Stimulated activated CD4-positive, alpha-beta T cell treated with anti-CD3 and anti-CD28 coated beads, Interleukin-1b, Interleukin-23, amount 100 ng/mL, for 48 hours (primary cell): Measurements from ENCODE around the gene TDRD6.
A peak's percentile ranks its signal among the peaks of the same experiment; 100 is the strongest.
"Not testable (repeated sequence)": the region's sequence is repeated elsewhere in the genome, so short reads cannot be mapped to it uniquely, and the experiment has no call there.

Source experiments
- DNase-seq: peaks from one replicate; pipeline ENCODE4 v3.0.0-alpha.2; 2020

TDRD6 gene, protein sequence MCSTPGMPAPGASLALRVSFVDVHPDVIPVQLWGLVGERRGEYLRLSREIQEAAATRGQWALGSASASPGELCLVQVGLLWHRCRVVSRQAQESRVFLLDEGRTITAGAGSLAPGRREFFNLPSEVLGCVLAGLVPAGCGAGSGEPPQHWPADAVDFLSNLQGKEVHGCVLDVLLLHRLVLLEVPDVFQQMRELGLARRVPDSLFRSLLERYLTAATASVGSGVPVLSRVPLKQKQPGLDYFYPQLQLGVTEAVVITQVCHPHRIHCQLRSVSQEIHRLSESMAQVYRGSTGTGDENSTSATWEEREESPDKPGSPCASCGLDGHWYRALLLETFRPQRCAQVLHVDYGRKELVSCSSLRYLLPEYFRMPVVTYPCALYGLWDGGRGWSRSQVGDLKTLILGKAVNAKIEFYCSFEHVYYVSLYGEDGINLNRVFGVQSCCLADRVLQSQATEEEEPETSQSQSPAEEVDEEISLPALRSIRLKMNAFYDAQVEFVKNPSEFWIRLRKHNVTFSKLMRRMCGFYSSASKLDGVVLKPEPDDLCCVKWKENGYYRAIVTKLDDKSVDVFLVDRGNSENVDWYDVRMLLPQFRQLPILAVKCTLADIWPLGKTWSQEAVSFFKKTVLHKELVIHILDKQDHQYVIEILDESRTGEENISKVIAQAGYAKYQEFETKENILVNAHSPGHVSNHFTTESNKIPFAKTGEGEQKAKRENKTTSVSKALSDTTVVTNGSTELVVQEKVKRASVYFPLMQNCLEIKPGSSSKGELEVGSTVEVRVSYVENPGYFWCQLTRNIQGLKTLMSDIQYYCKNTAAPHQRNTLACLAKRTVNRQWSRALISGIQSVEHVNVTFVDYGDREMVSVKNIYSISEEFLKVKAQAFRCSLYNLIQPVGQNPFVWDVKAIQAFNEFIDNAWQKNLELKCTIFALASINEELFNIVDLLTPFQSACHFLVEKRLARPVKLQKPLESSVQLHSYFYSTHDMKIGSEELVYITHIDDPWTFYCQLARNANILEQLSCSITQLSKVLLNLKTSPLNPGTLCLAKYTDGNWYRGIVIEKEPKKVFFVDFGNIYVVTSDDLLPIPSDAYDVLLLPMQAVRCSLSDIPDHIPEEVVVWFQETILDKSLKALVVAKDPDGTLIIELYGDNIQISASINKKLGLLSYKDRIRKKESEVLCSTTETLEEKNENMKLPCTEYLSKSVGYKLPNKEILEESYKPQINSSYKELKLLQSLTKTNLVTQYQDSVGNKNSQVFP (N-terminal part only)

GRCh38 chr6:46687619-46688097 is at the start of gene TDRD6:
Gene TDRD6 (plus strand): TSS chr6:46687885. CDS start chr6:46688129, 244 bp downstream.
- no peak for DNase-seq

GRCh38 chr6:46637933-46638332 is 49.8 kb upstream of the TDRD6 start:
- DNase-seq = no peak

GRCh38 chr6:46638650-46639049 is 49.0 kb upstream of the TDRD6 start:
- DNase-seq = no peak

- DNase-seq = peak; percentile 5
Observed at GRCh38 chr6:46642928-46643751, 44.5 kb upstream of the TDRD6 start.

- no peak for DNase-seq
Observed at GRCh38 chr6:46645265-46645664, 42.4 kb upstream of the TDRD6 start.

DNA sequence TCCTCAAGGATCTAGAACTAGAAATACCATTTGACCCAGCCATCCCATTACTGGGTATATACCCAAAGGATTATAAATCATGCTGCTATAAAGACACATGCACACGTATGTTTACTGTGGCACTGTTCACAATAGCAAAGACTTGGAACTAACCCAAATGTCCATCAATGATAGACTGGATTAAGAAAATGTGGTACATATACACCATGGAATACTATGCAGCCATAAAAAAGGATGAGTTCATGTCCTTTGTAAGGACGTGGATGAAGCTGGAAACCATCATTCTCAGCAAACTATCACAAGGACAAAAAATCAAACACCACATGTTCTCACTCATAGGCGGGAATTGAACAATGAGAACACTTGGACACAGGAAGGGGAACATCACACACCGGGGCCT is 39.6 kb upstream of the TDRD6 start:
- DNase-seq = not testable (repeated sequence)

GRCh38 chr6:46648869-46649492 is 38.7 kb upstream of the TDRD6 start:
- DNase-seq = no peak

- no peak for DNase-seq
Observed at GRCh38 chr6:46651006-46651405, 36.7 kb upstream of the TDRD6 start.

DNA sequence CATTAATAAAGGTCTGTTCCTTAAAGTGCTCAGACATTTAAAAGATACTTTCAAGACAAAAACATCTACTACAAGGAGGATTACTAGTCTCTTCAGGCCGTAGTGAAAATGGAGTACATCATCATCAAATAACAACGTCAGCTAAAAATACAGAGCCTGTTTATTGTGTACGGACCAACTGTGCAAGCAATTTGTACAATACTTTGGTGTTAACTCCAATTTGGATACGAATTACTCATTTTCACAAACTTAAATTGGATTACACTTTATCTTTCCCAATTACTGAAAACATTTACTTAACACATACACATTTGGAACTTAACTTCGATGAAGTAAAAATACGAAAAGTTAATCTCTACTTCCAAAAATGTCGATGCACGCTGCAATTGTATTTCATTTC is 35.9 kb upstream of the TDRD6 start:
- DNase-seq = no peak

GRCh38 chr6:46652232-46652602 is 35.5 kb upstream of the TDRD6 start:
- DNase-seq = no peak

- peak; percentile 81 for DNase-seq
Observed at GRCh38 chr6:46652603-46653438, 34.9 kb upstream of the TDRD6 start, which contains the start of the genes CYP39A1 and SLC25A27. Gene CYP39A1 (minus strand): TSS chr6:46652818. CDS start chr6:46652582, 236 bp downstream. Gene SLC25A27 (plus strand): TSS chr6:46652975. CDS start chr6:46653193, 218 bp downstream.

GRCh38 chr6:46653439-46654195 is 34.1 kb upstream of the TDRD6 start:
- no peak for DNase-seq

- no peak for DNase-seq
Observed at GRCh38 chr6:46655803-46656202, 31.9 kb upstream of the TDRD6 start.

DNA sequence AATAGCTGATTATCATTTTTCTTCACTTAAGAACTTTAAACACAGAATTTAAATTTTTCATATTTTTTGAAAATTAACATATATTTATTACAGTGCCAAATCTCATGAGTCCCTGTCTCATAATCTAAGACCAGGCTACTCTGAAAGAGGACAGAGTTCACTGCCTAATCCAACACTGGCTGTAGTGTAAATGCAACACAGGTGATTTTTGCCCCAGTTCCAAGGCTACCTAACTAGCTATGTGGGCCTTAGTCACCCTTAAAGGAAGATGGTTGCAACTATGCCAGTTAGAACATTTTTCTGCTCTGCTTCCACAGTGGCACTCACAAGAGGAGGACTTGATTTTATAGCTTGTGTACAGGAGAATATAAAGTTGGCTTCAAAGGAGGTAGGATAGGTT is 30.0 kb upstream of the TDRD6 start:
- no peak for DNase-seq

DNA sequence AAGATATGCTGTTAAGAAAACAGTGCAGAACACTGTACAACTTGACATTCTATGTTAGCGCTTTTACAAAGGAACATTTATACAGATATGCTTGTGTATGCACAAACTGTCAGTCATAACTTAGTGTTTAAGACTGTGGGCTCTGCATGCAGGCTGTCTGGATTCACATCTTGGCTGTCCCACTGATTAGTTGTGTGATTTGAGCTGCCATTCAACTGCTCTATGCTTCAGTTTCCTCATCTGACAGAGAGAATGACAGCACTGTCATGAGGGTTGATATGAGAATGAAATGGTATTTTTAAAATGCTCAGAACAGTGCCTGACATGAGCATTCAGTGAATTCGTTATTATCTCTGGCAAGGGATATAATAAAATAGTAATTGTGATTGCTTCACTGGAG is 26.2 kb upstream of the TDRD6 start:
- DNase-seq = no peak

- DNase-seq = no peak
Observed at GRCh38 chr6:46667377-46667776, 20.3 kb upstream of the TDRD6 start.

DNA sequence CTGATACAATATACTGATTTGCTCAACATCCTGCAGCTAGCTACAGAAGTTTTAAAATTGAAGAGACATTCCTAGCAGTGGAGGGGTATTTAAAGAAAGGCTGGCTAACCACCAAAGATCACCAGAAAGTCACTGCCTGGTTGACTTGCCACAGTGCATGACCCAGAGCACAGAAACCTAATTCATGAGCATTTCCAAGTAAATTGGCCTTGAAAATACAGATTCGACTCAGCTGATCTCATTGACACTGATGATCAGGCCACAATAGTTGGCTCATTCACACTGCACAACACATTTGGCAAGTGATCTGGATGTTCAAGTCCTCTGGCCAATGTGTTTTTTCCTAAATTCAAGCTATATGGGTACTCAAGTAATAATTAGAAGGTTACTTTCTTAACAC is 13.3 kb upstream of the TDRD6 start:
- no peak for DNase-seq

GRCh38 chr6:46676604-46677313 is 10.9 kb upstream of the TDRD6 start:
- no peak for DNase-seq

DNA sequence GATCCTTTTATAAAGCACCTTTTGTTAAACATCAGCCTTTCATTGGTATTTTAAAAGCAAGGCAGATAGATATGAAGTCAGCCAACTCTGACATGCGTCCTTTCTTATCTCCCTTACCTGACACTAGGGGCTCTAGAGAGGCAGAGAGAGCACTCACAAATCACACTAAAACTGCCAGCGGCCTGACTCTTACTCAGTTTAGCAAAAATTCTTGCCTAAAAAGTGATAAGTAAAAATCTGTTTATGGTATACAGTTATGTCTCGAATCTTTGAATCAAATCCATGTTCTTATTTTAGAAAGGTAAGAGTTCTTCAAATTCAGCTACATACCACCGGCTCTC is 10.4 kb upstream of the TDRD6 start:
- no peak for DNase-seq
